Panc1 (cell line): ENCODE data around the gene PRDM10. TPM values are rescaled to one million over a fixed set of nuclear protein-coding genes. Genes with fewer than 3 reads are reported as not detected.

Source experiments
- ATAC-seq: fragments of 200-7000 bp; cut with Tn5 transposase; 2 replicates; pipeline ENCODE4 v1.9.1; 2020; ENCODE audit warnings: mild to moderate bottlenecking, moderate library complexity
- BruUV-seq: library from RNA; stranded (reverse); fragments of 400-500 nt; replicated peaks from 2 replicates; lab custom pipeline; 2021; lab: Mats Ljungman, UMichigan
- CTCF ChIA-PET: fragments of 300-600 bp; sonication (Branson Sonifier 250); formaldehyde crosslinking; loops from one replicate; lab custom pipeline; 2022; ENCODE audit warnings: antibody characterized with exemption; lab: Charles Lee
- POLR2A ChIA-PET: fragments of 300-600 bp; sonication (Branson Sonifier 250); formaldehyde crosslinking; loops from one replicate; lab custom pipeline; 2022; ENCODE audit warnings: antibody characterized with exemption; lab: Charles Lee
- DNase-seq: peaks from one replicate; pipeline ENCODE4 v3.0.0-alpha.2; 2010; ENCODE audit warnings: low read depth, low spot score
- H3K27ac ChIP-seq: 2 replicates; pipeline ENCODE4 v1.5.1; 2011; ENCODE audit warnings: mild to moderate bottlenecking, low read length, inconsistent platforms
- H3K27me3 ChIP-seq: fragments of 200-500 bp; sonication (Bioruptor generic); 2 replicates; pipeline ENCODE4 v1.6.0; 2014; ENCODE audit warnings: low read length, inconsistent platforms; ENCODE audit not compliant: control insufficient read depth, insufficient read depth
- H3K36me3 ChIP-seq: fragments of 200-500 bp; sonication (Bioruptor generic); 2 replicates; pipeline ENCODE4 v1.5.1; 2014; ENCODE audit warnings: inconsistent platforms, mild to moderate bottlenecking, low read length, moderate library complexity; ENCODE audit not compliant: control insufficient read depth, insufficient read depth
- H3K4me1 ChIP-seq: 2 replicates; pipeline ENCODE4 v1.5.1; 2011; ENCODE audit warnings: inconsistent platforms, mild to moderate bottlenecking, low read length, moderate library complexity; ENCODE audit not compliant: control insufficient read depth, insufficient read depth
- H3K4me3 ChIP-seq, 2 experiments: 2 replicates each; pipeline ENCODE4 v1.5.1; 2011 to 2012; ENCODE audit warnings: low read depth in 2 of 2, low read length in 2 of 2, mild to moderate bottlenecking in 2 of 2, inconsistent platforms in 1 of 2, moderate library complexity in 1 of 2
- H3K9me3 ChIP-seq: fragments of 200-500 bp; sonication (Bioruptor generic); 2 replicates; pipeline ENCODE4 v1.5.1; 2014; ENCODE audit warnings: low read depth, mild to moderate bottlenecking, inconsistent platforms, low read length, moderate library complexity; ENCODE audit not compliant: control insufficient read depth, insufficient read depth
- CTCF ChIP-seq: fragments of 450-650 bp; IDR thresholded peaks from 2 replicates; pipeline ENCODE4 v1.5.1; 2017; ENCODE audit warnings: mild to moderate bottlenecking
- POLR2AphosphoS5 ChIP-seq: IDR thresholded peaks from 2 replicates; pipeline ENCODE4 v1.6.1; 2012; ENCODE audit warnings: mild to moderate bottlenecking, low read depth, low read length, moderate library complexity
- REST ChIP-seq, 2 experiments: IDR thresholded peaks; 2 replicates each; pipeline ENCODE4 v1.6.1; 2011 to 2012; ENCODE audit warnings: low read depth in 2 of 2, control low read depth in 1 of 2, low read length in 1 of 2, mild to moderate bottlenecking in 1 of 2, moderate library complexity in 1 of 2; ENCODE audit not compliant: insufficient read depth in 1 of 2
- SIN3A ChIP-seq: IDR thresholded peaks from 2 replicates; pipeline ENCODE4 v1.6.1; 2012; ENCODE audit warnings: low read depth, mild to moderate bottlenecking, low read length, moderate library complexity, borderline replicate concordance; ENCODE audit not compliant: insufficient read depth
- TCF7L2 ChIP-seq: IDR thresholded peaks from 2 replicates; pipeline ENCODE4 v1.6.1; 2011; ENCODE audit warnings: mild to moderate bottlenecking, low read depth, low read length, inconsistent platforms
- in situ Hi-C: cut with HindIII; loops from 2 replicates; pipeline ENCODE4 v1.10.0; 2016; ENCODE audit warnings: low sequenced_read_pairs, low pct_unique_long_range_greater_than_20kb
- intact Hi-C: fragments of 100-400 bp; cut with micrococcal nuclease; formaldehyde crosslinking; loops from one replicate; pipeline ENCODE4 v1.10.0; 2022; ENCODE audit not compliant: unreplicated experiment
- total RNA-seq: library from RNA; stranded (reverse); gene quantifications from one replicate; pipeline ENCODE4 v1.2.1, GENCODE V29; 2021; ENCODE audit not compliant: unreplicated experiment

Gene PRDM10
- total RNA-seq, 1 experiment from 2014 or later = 12.5 TPM

DNA sequence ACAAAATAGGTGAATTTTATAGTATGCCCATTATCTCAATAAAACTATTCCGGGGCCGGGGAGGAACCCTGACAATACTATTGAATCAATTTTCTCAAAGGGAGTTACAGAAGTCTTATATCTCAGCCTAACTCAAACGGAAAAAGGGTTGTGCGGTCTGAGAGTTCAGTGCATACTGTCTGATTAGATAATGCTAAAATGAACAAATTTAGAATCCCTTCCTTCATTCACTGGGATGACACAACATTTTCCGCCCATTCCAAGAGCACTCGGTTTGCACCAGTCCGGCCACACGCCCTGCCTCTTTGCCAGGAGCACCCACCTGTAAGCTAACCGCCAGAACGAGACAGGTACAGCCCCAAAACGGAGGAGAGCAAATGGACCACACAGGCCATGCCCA lies 57.3 kb downstream of the PRDM10 start:
- H3K4me1 ChIP-seq = no peaks in the 10 kb centered on the region
- ChIA-PET POLR2A (no interaction called here), CTCF (interaction anchor here (0.7 kb wide), 1 partner anchor 170 kb away, joined by 3 read pairs; no protein-coding TSS in a partner anchor)
- H3K36me3 ChIP-seq = no peaks in the 10 kb centered on the region
- H3K9me3 ChIP-seq = no peaks in the 10 kb centered on the region
- no TSS peak for BruUV-seq
- ATAC-seq = no peak
- no peak overlapping the region for H3K4me3 ChIP-seq
- DNase-seq = no peak
- no peaks in the 10 kb centered on the region for H3K27me3 ChIP-seq
- no peak overlapping the region for H3K27ac ChIP-seq
- in situ Hi-C loops = no loop called here
- TF ChIP-seq REST (IDR thresholded peaks at IDR 0.05; ENCODE audit: insufficient read depth in 1 of 2, low read depth in 2 of 2, low read length in 1 of 2) (no peak), SIN3A (no peak), POLR2AphosphoS5 (no peak), TCF7L2 (no peak), CTCF (no peak)
- intact Hi-C loops = no loop called here

DNA sequence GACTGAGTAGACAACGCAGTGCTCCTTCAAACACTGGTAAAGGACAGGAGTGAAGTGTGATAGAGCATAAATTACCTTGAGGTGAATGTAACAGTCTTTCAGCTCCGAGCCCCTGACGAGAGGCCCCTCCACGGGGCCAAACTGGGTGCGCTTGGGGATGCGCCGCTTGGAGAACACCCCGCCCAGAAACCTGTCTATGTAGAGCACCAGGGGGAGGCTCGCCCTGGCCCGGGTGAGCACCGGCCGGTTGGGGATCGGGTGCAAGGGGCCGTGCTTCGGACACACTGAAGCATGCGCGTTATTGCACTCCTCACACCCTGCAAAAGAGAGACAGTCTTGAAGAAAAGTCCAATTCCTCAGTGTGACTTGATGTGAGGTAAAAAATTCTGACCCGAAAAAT lies 57.9 kb downstream of the PRDM10 start:
- intact Hi-C loops = no loop called here
- Histone ChIP-seq H3K4me3 (no peak overlapping the region), H3K4me1 (no peaks in the 10 kb centered on the region), H3K36me3 (no peaks in the 10 kb centered on the region), H3K9me3 (no peaks in the 10 kb centered on the region), H3K27me3 (no peaks in the 10 kb centered on the region), H3K27ac (no peak overlapping the region)
- ATAC-seq (no peak), DNase-seq (no peak)
- ChIA-PET POLR2A (no interaction called here), CTCF (no interaction called here)
- no TSS peak for BruUV-seq
- no peak for TF ChIP-seq CTCF
- no peak for TF ChIP-seq SIN3A
- no peak for TF ChIP-seq REST (IDR thresholded peaks at IDR 0.05; ENCODE audit: insufficient read depth in 1 of 2, low read depth in 2 of 2, low read length in 1 of 2)
- TF ChIP-seq POLR2AphosphoS5 = no peak
- TF ChIP-seq TCF7L2 = no peak
- in situ Hi-C loops = no loop called here
